Activated naive CD4-positive, alpha-beta T cell (primary cell): ENCODE measurements around the gene TMEM250.
A peak's percentile ranks its signal among the peaks of the same experiment; 100 is the strongest.

Source experiments
- DNase-seq, 4 experiments: peaks; one replicate each; lab custom pipeline; 2025; lab: John Stamatoyannopoulos, UW

The TMEM250 gene

GRCh38 chr9:136147890-136148714 is 29.4 kb upstream of the TMEM250 start:
- no peak for DNase-seq

- no peak for DNase-seq
Measured at GRCh38 chr9:136147038-136147889, 28.6 kb upstream of the TMEM250 start.

GRCh38 chr9:136146126-136147037 is 27.7 kb upstream of the TMEM250 start:
- no peak for DNase-seq

GRCh38 chr9:136145580-136145979 is 26.9 kb upstream of the TMEM250 start:
- DNase-seq: no peak

GRCh38 chr9:136144450-136144849 is 25.8 kb upstream of the TMEM250 start:
- no peak for DNase-seq

GRCh38 chr9:136143215-136144001 is 24.7 kb upstream of the TMEM250 start:
- no peak for DNase-seq

- no peak for DNase-seq
Measured at GRCh38 chr9:136142859-136143214, 24.2 kb upstream of the TMEM250 start.

GRCh38 chr9:136142414-136142796 is 23.7 kb upstream of the TMEM250 start:
- DNase-seq: no peak

GRCh38 chr9:136141682-136142413 is 23.2 kb upstream of the TMEM250 start:
- no peak for DNase-seq

GRCh38 chr9:136140966-136141365 is 22.3 kb upstream of the TMEM250 start:
- DNase-seq: no peak

GRCh38 chr9:136140046-136140445 is 21.4 kb upstream of the TMEM250 start:
- no peak for DNase-seq

GRCh38 chr9:136138566-136138965 is 19.9 kb upstream of the TMEM250 start:
- peak in 1 of 4 experiments; percentile 28 for DNase-seq

- DNase-seq: no peak
Measured at GRCh38 chr9:136137321-136138265, 18.9 kb upstream of the TMEM250 start.

- DNase-seq: no peak
Measured at GRCh38 chr9:136136127-136136925, 17.7 kb upstream of the TMEM250 start.

- DNase-seq: no peak
Measured at GRCh38 chr9:136135326-136136126, 16.9 kb upstream of the TMEM250 start.

GRCh38 chr9:136133959-136134484 is 15.3 kb upstream of the TMEM250 start:
- DNase-seq: no peak

GRCh38 chr9:136133191-136133958 is 14.7 kb upstream of the TMEM250 start:
- DNase-seq: peak in 1 of 4 experiments; percentile 15
